Effector memory CD8-positive, alpha-beta T cell (primary cell): ENCODE data around the gene ATP6V0D1.
A peak's percentile ranks its signal among the peaks of the same experiment; 100 is the strongest.

Experiments used
- ATAC-seq: fragments of 150-1000 bp; cut with Tn5 transposase; replicated peaks from 2 replicates; pipeline ENCODE4 v1.10.0; 2021; ENCODE audit warnings: mild to moderate bottlenecking, moderate library complexity
- DNase-seq, 3 experiments: peaks; one replicate each; pipeline ENCODE4 v3.0.0; 2021
- H3K27ac Mint-ChIP-seq, 2 donors: one replicate each; pipeline ENCODE4 v1.8.0; 2022; ENCODE audit warnings: mild to moderate bottlenecking in 2 of 2, mixed read lengths in 2 of 2, moderate library complexity in 2 of 2
- H3K27me3 Mint-ChIP-seq, 2 donors: one replicate each; pipeline ENCODE4 v1.8.0; 2022; ENCODE audit warnings: mixed read lengths in 2 of 2
- H3K36me3 Mint-ChIP-seq: one replicate; pipeline ENCODE4 v1.8.0; 2022; ENCODE audit warnings: mild to moderate bottlenecking, moderate library complexity, mixed read lengths; ENCODE audit not compliant: insufficient read depth
- H3K4me1 Mint-ChIP-seq, 2 donors: one replicate each; pipeline ENCODE4 v1.8.0; 2022; ENCODE audit warnings: low read depth in 2 of 2, mixed read lengths in 2 of 2
- H3K4me3 Mint-ChIP-seq, 2 donors: one replicate each; pipeline ENCODE4 v1.8.0; 2022; ENCODE audit warnings: mild to moderate bottlenecking in 2 of 2, mixed read lengths in 2 of 2, moderate library complexity in 2 of 2
- H3K9me3 Mint-ChIP-seq, 2 donors: one replicate each; pipeline ENCODE4 v1.8.0; 2022; ENCODE audit warnings: mixed read lengths in 2 of 2

The ATP6V0D1 gene

DNA sequence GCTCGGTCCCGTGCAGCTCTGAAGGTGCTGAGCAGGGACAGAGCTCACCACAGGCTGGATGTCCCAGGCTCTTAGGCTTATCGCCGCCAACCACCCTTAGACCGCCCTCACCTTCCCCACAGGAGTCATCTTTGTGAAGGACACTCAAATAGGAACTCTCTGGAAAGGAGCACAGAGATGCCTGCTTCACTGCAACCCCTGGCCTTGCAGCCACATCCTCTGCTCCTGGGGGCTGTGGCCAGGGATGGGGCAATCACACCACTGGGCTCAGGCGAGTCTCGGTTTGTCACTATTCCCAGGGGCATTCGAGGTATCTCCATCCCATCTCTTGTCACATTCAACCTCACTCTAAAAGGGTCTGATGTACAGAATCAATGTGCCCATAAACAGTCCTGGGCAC, 75.6 kb downstream of the ATP6V0D1 start:
- Mint-ChIP-seq H3K27ac (no peak overlapping the region), H3K27me3 (peaks cover 4 to 53% of the 10 kb centered on the region in 2 donors), H3K9me3 (no peaks in the 10 kb centered on the region), H3K4me1 (no peaks in the 10 kb centered on the region), H3K4me3 (no peak overlapping the region), H3K36me3 (no peaks in the 10 kb centered on the region)
- DNase-seq (no peak), ATAC-seq (no peak)

DNA sequence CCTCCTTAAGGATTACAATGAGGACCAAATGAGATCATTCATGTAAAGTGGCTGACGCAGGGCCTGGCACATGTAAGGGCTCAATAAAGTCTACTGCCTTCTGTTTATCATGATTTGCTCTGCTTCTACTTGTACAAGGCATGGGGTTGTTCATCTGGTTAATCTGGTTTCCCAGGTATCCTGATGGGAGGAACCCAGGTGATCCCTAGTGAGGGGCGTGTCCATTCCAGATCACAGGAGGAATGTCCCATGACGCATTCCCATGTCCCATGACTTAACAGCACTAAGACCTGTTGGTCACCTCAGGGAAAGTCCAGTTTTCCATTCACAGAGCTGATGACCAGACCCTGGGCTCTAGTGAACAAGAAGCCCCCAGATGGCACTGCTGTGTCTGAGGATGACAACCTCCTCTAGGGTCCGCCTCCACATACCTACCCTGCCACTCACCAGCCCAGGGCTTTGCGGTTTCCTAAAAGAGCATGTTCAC, 76.2 kb downstream of the ATP6V0D1 start:
- Mint-ChIP-seq H3K27ac (no peak overlapping the region), H3K9me3 (no peaks in the 10 kb centered on the region), H3K4me3 (no peak overlapping the region), H3K27me3 (peaks cover 4 to 49% of the 10 kb centered on the region in 2 donors), H3K4me1 (no peaks in the 10 kb centered on the region), H3K36me3 (no peaks in the 10 kb centered on the region)
- ATAC-seq = no peak
- no peak for DNase-seq

DNA sequence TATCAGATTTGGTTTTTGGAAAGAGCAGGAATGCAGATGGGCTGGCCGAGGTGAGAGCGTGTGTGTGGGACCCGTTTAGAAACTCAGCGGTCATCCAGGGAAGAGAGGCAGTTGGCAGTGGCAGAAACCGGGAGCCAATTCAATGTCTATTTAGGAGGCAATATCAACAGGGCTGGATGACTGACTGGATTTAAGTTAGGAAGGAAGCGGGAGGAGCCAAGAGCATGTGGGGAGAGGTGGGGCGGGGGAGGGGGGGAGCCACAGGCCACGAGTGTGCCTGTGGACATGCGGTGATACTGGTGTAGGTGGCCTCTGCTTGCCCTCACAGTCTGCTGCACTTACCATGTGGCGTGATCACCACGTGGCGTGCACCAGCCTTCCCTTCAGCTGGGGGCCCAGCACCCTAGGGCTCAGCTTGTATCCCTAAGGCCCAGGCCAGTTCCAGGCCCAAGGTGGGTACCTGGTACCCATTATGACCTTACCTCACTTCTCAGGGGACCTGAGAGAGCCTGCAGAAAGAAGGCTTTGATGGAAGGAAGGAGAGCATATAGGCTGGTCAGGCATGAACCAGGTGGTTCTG, 76.9 kb downstream of the ATP6V0D1 start:
- H3K4me1 Mint-ChIP-seq = no peaks in the 10 kb centered on the region
- ATAC-seq = no peak
- no peak overlapping the region for H3K4me3 Mint-ChIP-seq

DNA sequence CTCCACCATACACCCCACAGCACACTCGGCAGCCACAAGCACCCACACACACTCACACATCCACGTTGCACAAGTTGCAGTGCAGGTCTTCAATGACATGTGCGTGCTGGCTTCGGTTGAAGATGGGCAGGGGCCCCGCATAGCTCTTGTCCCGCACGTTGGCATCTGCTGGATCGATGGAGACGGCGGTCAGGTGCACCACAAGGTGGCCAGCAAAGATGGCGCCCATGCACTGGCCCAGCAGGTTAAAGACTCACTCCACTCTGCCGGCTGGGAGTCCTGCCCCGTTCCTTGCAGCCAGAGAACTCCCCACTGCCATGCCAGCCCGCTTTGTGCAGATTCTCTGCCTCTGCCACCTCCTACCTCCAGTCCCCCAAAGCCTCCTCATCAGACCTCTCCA, 80.1 kb downstream of the ATP6V0D1 start:
- H3K27me3 Mint-ChIP-seq = peaks cover 7 to 51% of the 10 kb centered on the region in 2 donors
- no peak overlapping the region for H3K4me3 Mint-ChIP-seq
- no peaks in the 10 kb centered on the region for H3K4me1 Mint-ChIP-seq
- no peaks in the 10 kb centered on the region for H3K36me3 Mint-ChIP-seq
- DNase-seq (no peak), ATAC-seq (no peak)
- H3K27ac Mint-ChIP-seq = no peak overlapping the region
- no peaks in the 10 kb centered on the region for H3K9me3 Mint-ChIP-seq

More for the DNA sequence above, 76.9 kb downstream of the ATP6V0D1 start:
- no peaks in the 10 kb centered on the region for H3K36me3 Mint-ChIP-seq
- no peaks in the 10 kb centered on the region for H3K9me3 Mint-ChIP-seq
- H3K27me3 Mint-ChIP-seq = peaks cover 0 to 42% of the 10 kb centered on the region in 2 donors
- no peak overlapping the region for H3K27ac Mint-ChIP-seq
- no peak for DNase-seq

DNA sequence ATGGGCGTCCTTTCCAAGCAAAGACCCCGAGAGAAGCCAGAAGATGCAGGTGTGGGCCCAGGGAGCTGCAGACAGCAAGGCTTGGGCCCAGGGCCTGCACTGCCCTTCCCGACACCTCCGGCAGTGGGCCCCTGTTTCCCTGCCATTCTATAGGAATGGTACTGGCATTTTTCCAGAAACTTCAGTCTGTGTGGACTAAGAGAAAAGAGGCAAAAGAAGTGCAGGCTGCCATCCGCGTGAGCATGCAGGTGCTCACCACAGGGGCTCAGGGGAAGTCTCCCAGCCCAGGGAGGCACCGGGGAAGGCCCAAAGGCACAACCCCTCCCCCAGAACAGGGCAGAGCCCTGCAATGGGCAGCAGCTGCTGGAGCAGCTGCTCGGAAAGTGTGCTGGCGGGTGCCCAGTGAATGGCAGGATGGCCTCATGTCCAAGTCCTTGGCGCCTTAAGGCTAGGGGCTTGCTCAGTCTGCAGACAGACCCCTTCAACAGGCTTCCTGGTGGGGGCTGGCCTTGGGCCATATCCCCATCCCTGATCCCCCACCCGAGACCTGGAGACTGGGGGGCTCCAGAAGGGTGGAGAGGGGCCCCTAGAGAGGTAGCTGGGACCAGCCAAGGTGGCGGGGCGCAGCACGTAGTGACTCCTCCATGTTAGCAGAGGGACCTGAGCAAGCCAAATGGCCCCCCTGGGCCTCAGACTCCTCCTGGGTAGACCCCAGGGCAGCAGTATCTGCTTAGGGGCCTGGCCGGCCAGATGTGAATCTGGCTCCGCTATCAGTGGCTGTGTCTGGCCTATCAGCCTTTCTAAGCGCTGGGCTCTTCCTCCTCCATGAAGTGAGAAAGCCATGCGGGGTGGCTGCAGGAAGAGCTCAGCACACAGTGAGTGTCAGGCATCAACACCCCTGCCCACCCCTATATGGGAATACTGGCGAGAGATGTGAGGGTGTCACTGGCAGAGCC, 80.9 kb downstream of the ATP6V0D1 start:
- Mint-ChIP-seq H3K27me3 (peaks cover 15 to 60% of the 10 kb centered on the region in 2 donors), H3K4me3 (no peak overlapping the region), H3K36me3 (no peaks in the 10 kb centered on the region), H3K9me3 (no peaks in the 10 kb centered on the region), H3K27ac (no peak overlapping the region), H3K4me1 (no peaks in the 10 kb centered on the region)
- DNase-seq (no peak), ATAC-seq (no peak)

DNA sequence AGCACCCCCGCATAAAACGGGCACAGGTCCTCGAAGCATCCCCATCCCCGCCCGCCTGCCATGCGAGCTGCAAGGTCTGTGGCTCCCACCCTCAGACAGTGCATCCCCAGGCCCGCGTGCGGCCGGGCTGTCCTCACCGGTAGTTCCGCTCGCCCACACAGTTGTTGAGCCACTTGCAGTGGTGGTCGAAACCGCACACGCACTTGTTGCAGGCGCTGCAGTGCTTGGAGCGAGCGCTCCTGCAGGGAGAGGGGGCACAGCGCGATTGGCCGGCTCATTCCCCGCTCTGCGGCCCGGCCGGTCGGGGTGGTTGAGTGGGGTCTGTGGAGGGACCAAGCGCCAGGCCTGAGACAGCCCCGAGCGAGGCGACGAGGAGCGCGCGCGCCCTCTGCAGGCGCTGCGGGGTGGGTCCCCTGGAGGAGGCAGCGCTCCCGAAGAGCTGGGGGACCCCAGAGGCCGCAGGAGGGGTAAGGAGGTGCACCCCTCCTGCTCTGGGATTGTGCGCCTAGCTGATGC, 81.7 kb downstream of the ATP6V0D1 start:
- peak; percentile 70 for ATAC-seq
- Mint-ChIP-seq H3K27me3 (peaks cover 16 to 67% of the 10 kb centered on the region in 2 donors), H3K27ac (no peak overlapping the region), H3K9me3 (no peaks in the 10 kb centered on the region), H3K4me3 (no peak overlapping the region), H3K4me1 (peaks cover under 1% of the 10 kb centered on the region in 2 donors), H3K36me3 (no peaks in the 10 kb centered on the region)
- peak; percentile 33 to 38 (median 37) for DNase-seq

DNA sequence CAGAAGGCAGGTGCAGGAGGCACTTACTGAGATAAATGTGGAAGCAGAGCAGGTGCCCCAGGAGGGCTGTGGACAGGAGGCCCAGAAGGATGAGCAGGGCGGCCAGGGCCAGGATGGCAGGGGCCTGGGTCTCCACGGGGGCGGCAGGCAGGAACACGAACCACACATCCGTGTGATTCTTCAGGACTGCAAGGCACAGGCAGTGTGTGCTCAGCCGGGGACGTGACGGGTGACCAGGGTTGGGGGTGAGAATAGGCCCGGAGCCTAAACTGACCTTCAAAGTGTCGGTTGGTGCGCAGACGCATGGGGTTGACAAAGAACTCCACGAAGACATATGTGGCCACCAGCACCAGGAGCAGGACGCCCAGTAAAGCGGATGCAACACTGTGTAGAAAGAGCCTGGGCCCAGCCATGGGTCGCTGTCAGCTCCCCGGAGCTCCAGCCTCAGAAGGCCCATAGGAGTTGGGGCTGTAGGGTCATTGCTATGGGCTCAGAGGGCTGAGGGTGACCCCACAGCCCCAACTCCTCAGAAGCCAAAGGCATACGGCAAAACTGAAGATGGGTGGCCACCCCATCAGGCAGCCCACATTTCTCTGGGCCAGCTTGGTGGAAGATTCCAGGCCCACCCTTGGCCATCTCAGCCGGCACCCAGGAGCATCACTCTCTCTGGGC, 82.3 kb downstream of the ATP6V0D1 start:
- no peak overlapping the region for H3K4me3 Mint-ChIP-seq
- no peaks in the 10 kb centered on the region for H3K36me3 Mint-ChIP-seq
- no peak overlapping the region for H3K27ac Mint-ChIP-seq
- DNase-seq (no peak), ATAC-seq (no peak)
- H3K27me3 Mint-ChIP-seq = peaks cover 22 to 67% of the 10 kb centered on the region in 2 donors
- no peaks in the 10 kb centered on the region for H3K9me3 Mint-ChIP-seq
- H3K4me1 Mint-ChIP-seq = peaks cover 5 to 7% of the 10 kb centered on the region in 2 donors

DNA sequence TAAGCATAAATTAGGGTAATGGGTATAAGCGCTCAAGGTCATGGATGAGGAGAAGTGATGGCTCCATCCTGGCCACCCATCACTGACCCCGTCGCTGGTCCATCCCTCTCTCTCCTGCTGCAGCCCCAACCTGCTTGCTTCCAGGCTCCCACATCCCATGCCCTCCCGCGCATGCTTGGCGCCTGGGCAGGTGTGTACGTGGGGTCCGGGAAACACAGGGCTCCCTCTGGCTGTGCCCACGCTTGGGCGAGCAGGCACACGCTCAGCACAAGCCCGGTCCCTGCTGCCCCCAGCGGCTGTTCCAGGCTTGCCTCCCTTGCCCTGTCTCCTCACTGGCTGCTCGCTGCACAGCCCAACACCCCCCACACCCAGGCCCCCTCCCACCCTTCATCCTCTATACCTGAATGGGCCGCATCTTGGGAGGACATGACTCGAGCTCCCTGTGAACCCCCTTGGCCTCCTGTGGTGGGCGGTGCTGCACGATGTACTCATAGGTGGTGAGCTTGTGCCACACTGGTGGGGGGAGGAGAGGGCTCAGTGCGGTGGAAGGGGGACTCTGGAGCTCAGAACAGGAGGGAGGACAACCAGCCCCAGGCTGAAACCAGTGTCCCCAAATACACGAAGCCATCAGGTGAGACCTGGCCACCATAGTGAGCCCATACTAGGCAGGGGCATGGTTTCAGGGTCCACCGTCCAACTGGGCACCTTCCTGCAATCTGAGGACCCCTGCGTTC, 83.0 kb downstream of the ATP6V0D1 start:
- H3K27ac Mint-ChIP-seq = no peak overlapping the region
- DNase-seq = no peak
- H3K27me3 Mint-ChIP-seq = peaks cover 25 to 67% of the 10 kb centered on the region in 2 donors

DNA sequence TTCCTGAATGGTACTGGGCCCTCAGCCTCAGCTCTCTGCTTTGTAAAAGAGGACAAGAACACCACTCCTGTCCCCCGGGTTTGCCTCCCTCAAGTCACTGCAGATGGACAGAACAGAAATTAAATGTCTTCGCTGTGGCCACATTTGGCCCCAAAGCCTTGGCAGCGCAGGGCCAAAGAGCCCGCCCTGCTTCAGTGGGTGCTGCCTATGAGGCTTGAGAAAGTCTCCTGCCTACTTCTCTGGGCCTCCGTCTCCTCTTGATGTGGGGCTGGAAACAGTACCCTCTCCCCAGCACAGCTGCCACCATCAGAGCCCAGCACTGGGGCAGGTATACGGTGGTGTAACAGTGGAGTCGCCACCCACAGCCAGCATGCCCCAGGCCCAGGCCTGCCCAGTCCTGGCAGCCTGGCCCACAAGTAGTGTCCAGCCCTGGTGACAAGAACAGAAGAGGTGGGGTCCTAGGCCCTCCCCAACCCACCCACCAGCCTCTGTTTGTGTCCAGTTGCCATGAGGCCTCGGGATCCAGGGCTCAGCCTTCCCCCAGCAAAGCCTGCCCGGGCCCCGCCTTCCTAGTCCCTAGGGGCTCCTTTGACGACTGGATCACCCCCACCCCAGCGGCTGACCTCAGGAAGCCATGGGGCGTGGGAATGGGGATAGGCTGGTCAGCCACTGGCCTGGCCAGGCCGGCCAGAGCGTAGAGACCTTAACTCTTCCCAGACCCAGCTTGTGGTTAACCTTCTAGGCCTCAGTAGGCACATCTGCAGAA, 83.7 kb downstream of the ATP6V0D1 start:
- Mint-ChIP-seq H3K9me3 (no peaks in the 10 kb centered on the region), H3K36me3 (no peaks in the 10 kb centered on the region), H3K27me3 (peaks cover 31 to 67% of the 10 kb centered on the region in 2 donors), H3K4me1 (peaks cover 5 to 9% of the 10 kb centered on the region in 2 donors), H3K4me3 (no peak overlapping the region), H3K27ac (no peak overlapping the region)
- DNase-seq (no peak), ATAC-seq (no peak)

More for the DNA sequence above, 83.0 kb downstream of the ATP6V0D1 start:
- Mint-ChIP-seq H3K4me3 (no peak overlapping the region), H3K4me1 (peaks cover 5 to 9% of the 10 kb centered on the region in 2 donors), H3K9me3 (no peaks in the 10 kb centered on the region), H3K36me3 (no peaks in the 10 kb centered on the region)
- ATAC-seq = no peak

DNA sequence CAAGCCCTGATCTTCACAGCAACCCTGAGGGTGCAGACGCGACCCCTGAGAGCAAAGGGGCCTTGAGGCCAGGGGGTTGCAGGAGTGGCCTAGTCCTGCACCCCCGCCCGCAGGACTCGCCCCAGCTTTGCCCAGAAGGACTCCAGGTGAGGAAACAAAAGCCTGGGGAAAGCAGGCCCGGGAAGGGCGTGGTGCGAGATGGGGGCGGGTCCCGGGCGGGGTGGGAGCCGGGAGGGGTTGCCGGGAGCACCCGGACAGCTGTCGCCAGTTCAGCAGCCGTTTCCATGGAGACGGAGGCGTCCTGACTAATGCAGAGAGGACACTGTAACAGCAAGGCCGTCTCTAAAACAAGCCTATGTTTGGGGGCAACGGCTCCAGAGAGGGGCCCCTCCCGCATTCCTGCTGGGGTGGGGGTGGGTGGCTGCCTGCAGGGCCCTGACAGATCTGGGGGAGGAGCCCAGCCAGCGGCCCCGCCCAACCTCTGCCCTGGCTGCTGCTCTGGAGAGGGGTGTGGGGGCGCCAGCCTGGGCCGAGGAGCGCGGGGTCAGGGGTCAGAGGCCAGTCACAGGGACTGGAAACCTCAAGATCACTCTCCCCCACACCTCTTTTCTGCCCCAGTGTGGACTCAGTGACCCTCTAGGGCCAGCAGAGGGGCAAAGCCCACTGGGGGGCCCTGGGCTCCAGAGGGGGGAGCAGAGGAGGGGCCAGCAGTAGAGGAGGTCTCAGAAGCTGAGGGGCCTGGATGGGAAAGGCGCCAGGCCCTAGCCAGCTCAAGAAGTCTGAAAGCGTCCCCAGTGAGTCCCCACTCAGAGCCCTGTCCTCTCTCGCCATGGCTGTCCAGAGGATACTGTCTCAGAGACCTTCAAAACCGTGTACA, 84.6 kb downstream of the ATP6V0D1 start:
- no peak overlapping the region for H3K27ac Mint-ChIP-seq
- no peak overlapping the region for H3K4me3 Mint-ChIP-seq
- DNase-seq = no peak
- H3K36me3 Mint-ChIP-seq = no peaks in the 10 kb centered on the region
- H3K27me3 Mint-ChIP-seq = peaks cover 35 to 67% of the 10 kb centered on the region in 2 donors
- H3K4me1 Mint-ChIP-seq = peaks cover 5 to 9% of the 10 kb centered on the region in 2 donors
- H3K9me3 Mint-ChIP-seq = no peaks in the 10 kb centered on the region
- ATAC-seq = no peak

DNA sequence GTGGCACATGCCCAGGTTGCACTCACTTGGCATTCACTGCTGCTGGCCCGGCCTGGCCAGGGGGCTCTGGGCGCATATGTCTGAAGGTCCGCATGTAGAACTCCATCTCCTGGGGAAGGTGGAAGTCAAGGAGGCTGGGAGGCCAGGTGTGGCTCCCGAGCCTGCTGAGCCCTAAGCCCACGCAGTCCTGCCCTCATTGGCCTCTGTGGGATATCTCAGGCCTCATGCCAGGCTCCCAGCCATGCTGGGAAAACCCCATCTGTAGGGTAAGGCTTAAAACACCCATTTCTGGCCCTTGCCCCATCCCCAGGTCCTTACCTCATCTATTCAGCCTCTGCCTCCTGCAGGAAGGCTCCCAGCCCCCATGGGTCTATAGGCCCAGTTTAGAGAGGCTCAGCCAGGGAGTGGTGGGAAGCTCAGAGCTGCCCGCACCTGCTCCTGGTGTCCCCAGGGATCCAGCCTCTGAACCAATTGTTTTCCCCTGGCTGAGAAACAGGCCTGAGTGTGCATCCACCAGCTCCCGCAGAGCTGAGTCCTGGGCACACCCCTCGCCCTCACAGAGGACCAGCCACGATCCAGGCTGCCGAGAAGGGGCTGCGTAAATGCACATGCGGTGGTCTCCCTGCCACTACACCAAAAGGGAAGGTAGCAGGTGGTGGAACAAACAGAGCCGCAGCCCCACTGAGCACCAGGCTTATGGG, 85.3 kb downstream of the ATP6V0D1 start:
- Mint-ChIP-seq H3K4me3 (peak overlapping the region in 1 of 2 donors; percentile 42), H3K36me3 (peaks cover 3% of the 10 kb centered on the region)
- DNase-seq = no peak

More for the DNA sequence above, 85.3 kb downstream of the ATP6V0D1 start:
- Mint-ChIP-seq H3K9me3 (no peaks in the 10 kb centered on the region), H3K27me3 (peaks cover 35 to 74% of the 10 kb centered on the region in 2 donors), H3K4me1 (peaks cover 5 to 9% of the 10 kb centered on the region in 2 donors), H3K27ac (no peak overlapping the region)
- ATAC-seq = no peak
